Pulmonary artery endothelial cell (primary cell): ENCODE data around the gene HBS1L. TPM values are rescaled to one million over a fixed set of nuclear protein-coding genes. Genes with fewer than 3 reads are reported as not detected.

ENCODE experiments used
- DNase-seq: peaks from one replicate; pipeline ENCODE4 v3.0.0-alpha.2; 2011; ENCODE audit warnings: low read depth, low spot score
- total RNA-seq: library from RNA; depleted of rRNA; stranded (reverse); fragments of >200 nt; gene quantifications from 2 replicates; pipeline ENCODE4 v1.2.3, GENCODE V29; 2014

HBS1L gene
- total RNA-seq, 1 donor from 2014 or later: 163 TPM

DNA sequence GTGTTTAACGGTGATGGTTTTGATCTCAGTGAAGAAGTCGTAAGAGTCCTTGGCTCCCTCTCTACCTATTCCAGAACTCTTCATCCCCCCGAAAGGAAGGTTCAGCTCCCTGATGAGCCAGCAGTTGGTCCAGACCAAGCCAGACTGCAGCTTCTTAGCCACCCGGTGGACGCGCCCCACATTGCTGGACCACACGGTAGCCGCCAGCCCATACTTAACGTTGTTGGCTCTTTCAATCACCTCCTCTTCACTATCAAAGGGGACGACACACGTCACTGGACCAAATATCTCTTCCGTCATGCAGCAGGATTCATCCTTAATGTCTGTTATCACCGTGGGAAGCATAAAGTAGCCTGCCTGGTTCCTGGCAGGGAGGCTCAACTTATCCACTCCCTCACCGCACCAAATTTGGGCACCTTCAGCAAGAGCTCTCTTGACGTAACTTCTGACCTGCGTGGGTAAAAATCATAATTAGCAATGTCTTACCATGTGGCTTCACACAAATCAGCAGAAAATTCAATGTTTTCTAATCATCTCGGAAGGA, 136.1 kb downstream of the HBS1L start:
- no peak for DNase-seq

- no peak for DNase-seq
Observed at GRCh38 chr6:134911547-134911946, 143.1 kb downstream of the HBS1L start.

GRCh38 chr6:134910593-134910935, 144.1 kb downstream of the HBS1L start:
- no peak for DNase-seq

Other genes with a start within 250 kb of the HBS1L start
- 0.46 and 1.1 TPM in 2 replicates for gene ALDH8A1, start 104.7 kb downstream of the HBS1L start, total RNA-seq
- 0.13 and 0.18 TPM in 2 replicates for gene MYB, start 126.5 kb upstream of the HBS1L start, total RNA-seq